Osteoblast (primary cell): ENCODE measurements around the gene TRPM1. TPM values are rescaled to one million over a fixed set of nuclear protein-coding genes. Genes with fewer than 3 reads are reported as not detected.

Experiments used
- DNase-seq: peaks from one replicate; pipeline ENCODE4 v3.0.0; 2011; ENCODE audit warnings: low spot score, mixed read lengths; ENCODE audit not compliant: insufficient read length; ENCODE audit errors: missing footprints
- H2AFZ ChIP-seq: 2 replicates; pipeline ENCODE4 v1.6.0; 2011; ENCODE audit warnings: mild to moderate bottlenecking, low read length
- H3K27ac ChIP-seq: 2 replicates; pipeline ENCODE4 v1.5.1; 2011; ENCODE audit warnings: mild to moderate bottlenecking, low read depth, low read length, moderate library complexity
- H3K27me3 ChIP-seq: 2 replicates; pipeline ENCODE4 v1.6.0; 2012; ENCODE audit warnings: mild to moderate bottlenecking, control low read depth, inconsistent platforms, low read length, moderate library complexity; ENCODE audit not compliant: insufficient read depth
- H3K36me3 ChIP-seq: 2 replicates; pipeline ENCODE4 v1.5.1; 2011; ENCODE audit warnings: mild to moderate bottlenecking, low read length, control low read depth, moderate library complexity; ENCODE audit not compliant: insufficient read depth
- H3K4me1 ChIP-seq: 2 replicates; pipeline ENCODE4 v1.5.1; 2011; ENCODE audit warnings: mild to moderate bottlenecking, low read length, control low read depth, moderate library complexity; ENCODE audit not compliant: insufficient read depth
- H3K4me2 ChIP-seq: 2 replicates; pipeline ENCODE4 v1.6.0; 2011; ENCODE audit warnings: mild to moderate bottlenecking, low read length; ENCODE audit not compliant: insufficient read depth
- H3K4me3 ChIP-seq: fragments of 200-600 bp; sonication (generic); 3 replicates; pipeline ENCODE4 v1.5.1; 2012; ENCODE audit warnings: mild to moderate bottlenecking, low read length, inconsistent platforms; ENCODE audit not compliant: insufficient read depth
- H3K79me2 ChIP-seq: 2 replicates; pipeline ENCODE4 v1.6.0; 2012; ENCODE audit warnings: mild to moderate bottlenecking, low read length, control low read depth, inconsistent platforms; ENCODE audit not compliant: insufficient read depth
- H3K9me3 ChIP-seq: 2 replicates; pipeline ENCODE4 v1.5.1; 2011; ENCODE audit warnings: low read depth, low read length, control low read depth
- H4K20me1 ChIP-seq: 2 replicates; pipeline ENCODE4 v1.6.0; 2012; ENCODE audit warnings: mild to moderate bottlenecking, low read length, control low read depth; ENCODE audit not compliant: insufficient read depth
- CTCF ChIP-seq: IDR thresholded peaks from 2 replicates; pipeline ENCODE4 v1.5.1; 2011; ENCODE audit warnings: mild to moderate bottlenecking, low read depth, low read length, moderate library complexity; ENCODE audit errors: extremely low read depth
- total RNA-seq: library from RNA; depleted of rRNA; stranded (reverse); fragments of >200 nt; gene quantifications from 2 replicates; pipeline ENCODE4 v1.2.3, GENCODE V29; 2012

TRPM1 gene
- total RNA-seq, 1 donor = under 0.01 TPM

GRCh38 chr15:31104003-31104402, 2.5 kb upstream of the TRPM1 start:
- Histone ChIP-seq H3K27ac (no peak overlapping the region), H3K79me2 (no peaks in the 10 kb centered on the region), H3K36me3 (no peaks in the 10 kb centered on the region), H2AFZ (no peak overlapping the region), H3K4me1 (peaks cover 6% of the 10 kb centered on the region), H3K4me2 (no peak overlapping the region), H3K4me3 (no peak overlapping the region), H3K9me3 (no peaks in the 10 kb centered on the region), H4K20me1 (no peaks in the 10 kb centered on the region), H3K27me3 (peaks cover 5% of the 10 kb centered on the region)
- DNase-seq = no peak
- TF ChIP-seq CTCF = no peak

GRCh38 chr15:31102374-31103342, 1.1 kb upstream of the TRPM1 start:
- DNase-seq = peak; percentile 43
- Histone ChIP-seq H3K9me3 (no peaks in the 10 kb centered on the region), H2AFZ (no peak overlapping the region), H3K4me2 (no peak overlapping the region), H3K4me3 (no peak overlapping the region), H3K4me1 (peaks cover 6% of the 10 kb centered on the region), H3K79me2 (no peaks in the 10 kb centered on the region), H3K36me3 (no peaks in the 10 kb centered on the region), H4K20me1 (no peaks in the 10 kb centered on the region), H3K27ac (no peak overlapping the region), H3K27me3 (peaks cover 11% of the 10 kb centered on the region)
- TF ChIP-seq CTCF = no peak

DNA sequence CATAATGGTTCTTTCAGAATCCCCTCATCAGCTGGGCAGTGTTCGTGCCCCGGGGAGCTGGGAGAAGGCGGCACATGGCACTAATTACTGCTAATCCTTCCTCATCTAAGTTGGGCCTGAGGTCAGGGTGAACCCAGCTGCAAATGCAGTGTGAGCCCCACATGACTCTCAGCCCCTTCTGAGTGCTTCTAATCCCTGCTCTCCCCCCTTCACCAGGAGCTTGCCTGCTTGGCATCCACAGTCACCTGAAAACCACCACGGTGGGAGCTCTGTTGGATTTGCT, 455 bp upstream of the TRPM1 start:
- no peak overlapping the region for H3K4me3 ChIP-seq
- H3K9me3 ChIP-seq = no peaks in the 10 kb centered on the region
- no peak overlapping the region for H2AFZ ChIP-seq
- H3K79me2 ChIP-seq = no peaks in the 10 kb centered on the region
- no peak for TF ChIP-seq CTCF
- H3K27me3 ChIP-seq = peaks cover 11% of the 10 kb centered on the region
- no peak overlapping the region for H3K4me2 ChIP-seq
- H4K20me1 ChIP-seq = no peaks in the 10 kb centered on the region
- H3K27ac ChIP-seq = no peak overlapping the region
- peaks cover 6% of the 10 kb centered on the region for H3K4me1 ChIP-seq
- no peaks in the 10 kb centered on the region for H3K36me3 ChIP-seq
- no peak for DNase-seq

DNA sequence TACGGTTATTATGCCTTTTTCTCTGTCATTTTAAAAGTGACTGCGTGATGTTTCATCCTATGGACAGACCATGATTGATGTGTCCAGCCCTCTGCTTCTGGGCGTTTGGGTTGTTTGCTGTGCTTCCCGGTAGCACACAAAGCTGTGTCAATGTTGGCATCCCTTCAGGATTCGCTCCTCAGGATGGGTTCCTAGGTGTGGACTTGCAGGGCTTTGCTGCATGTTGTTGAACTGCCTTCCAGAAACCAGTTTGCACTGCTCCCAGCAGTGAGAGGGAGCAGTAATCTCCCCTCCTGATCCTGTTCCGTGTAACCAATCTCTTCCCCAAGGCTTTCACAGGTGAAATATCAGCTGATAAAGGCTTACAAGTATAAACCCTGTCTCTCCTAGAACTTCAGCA, 787 bp downstream of the TRPM1 start:
- H2AFZ ChIP-seq = no peak overlapping the region
- no peak overlapping the region for H3K27ac ChIP-seq
- no peaks in the 10 kb centered on the region for H3K79me2 ChIP-seq
- no peaks in the 10 kb centered on the region for H3K9me3 ChIP-seq
- no peaks in the 10 kb centered on the region for H3K36me3 ChIP-seq
- no peaks in the 10 kb centered on the region for H4K20me1 ChIP-seq
- no peak for TF ChIP-seq CTCF
- peaks cover 11% of the 10 kb centered on the region for H3K27me3 ChIP-seq
- H3K4me2 ChIP-seq = no peak overlapping the region
- H3K4me1 ChIP-seq = peaks cover 6% of the 10 kb centered on the region
- no peak overlapping the region for H3K4me3 ChIP-seq
- no peak for DNase-seq
